Stimulated activated CD8-positive, alpha-beta memory T cell treated with anti-CD3 and anti-CD28 coated beads, Interleukin-2, amount 100 ng/mL, for 1 hour (primary cell): Measurements from ENCODE around the gene FAM81A.
"Not testable (repeated sequence)": the region's sequence is repeated elsewhere in the genome, so short reads cannot be mapped to it uniquely, and the experiment has no call there.

Experiments
- DNase-seq, 2 donors: peaks; one replicate each; pipeline ENCODE4 v3.0.0-alpha.2; 2020; ENCODE audit warnings: low read depth in 2 of 2

FAM81A gene

DNA sequence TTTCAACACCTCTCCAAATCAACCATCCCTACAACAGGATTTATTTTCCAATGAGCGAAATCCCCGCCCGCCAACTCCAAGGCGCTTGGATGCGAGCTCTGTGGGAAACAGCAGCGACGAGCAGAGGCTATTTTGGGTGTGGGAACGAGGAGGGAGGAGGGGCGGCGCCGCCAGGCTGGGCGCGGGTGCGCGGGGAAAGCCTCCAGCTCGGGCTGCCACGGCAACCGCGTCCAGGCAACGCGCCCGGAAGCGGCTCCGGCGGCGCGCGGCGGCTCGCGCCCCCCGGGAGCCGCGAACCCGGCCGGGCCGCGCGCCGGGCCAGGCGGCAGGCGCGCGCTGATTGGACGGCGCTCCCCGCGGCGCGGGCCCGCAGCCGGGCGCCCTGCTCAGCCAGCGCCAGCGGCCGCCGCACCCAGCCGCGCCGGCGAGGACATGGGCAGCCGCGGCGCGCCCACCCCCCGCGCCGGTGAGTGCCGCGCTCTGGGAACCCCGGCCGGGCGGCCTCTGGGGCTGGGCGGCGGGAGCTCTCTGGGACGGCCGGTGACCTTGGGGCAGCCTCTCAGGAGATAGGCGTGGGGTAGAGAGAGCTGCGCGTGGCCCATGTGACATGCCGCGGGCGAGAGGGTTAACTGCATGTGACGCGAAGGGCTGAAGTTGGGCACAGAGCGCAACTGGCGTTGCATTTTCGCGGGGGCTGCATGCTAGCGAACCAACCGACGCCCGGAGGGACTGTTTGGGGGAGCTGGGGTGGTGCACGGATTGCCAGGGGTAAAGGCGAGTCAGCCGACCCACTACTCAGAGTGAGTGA lies at the start of gene FAM81A:
Gene FAM81A, plus strand, starts transcription at position 370 of the 808 bp plus-strand sequence. CDS start 20,441 bp downstream, outside the sequence.
- DNase-seq = peak in 1 of 2 donors; percentile 3

DNA sequence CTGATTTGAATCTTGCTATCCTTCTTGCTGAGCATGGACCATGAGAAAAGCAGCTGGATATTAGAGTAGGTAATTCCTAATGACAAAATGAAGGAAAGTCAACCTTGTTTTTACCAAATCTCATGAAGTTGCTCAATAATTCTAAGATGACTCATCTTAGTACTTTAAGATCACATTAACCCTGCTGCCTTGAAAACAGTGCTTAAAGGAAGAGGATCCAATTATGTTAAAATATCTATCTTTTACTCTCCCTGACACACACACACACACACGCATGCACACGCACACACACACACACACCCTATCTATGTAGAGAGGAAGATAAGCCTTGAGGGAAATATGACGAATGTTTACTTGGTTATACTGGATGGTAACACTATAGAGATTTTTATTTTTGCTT lies 49.3 kb upstream of the FAM81A start:
- DNase-seq = no peak

DNA sequence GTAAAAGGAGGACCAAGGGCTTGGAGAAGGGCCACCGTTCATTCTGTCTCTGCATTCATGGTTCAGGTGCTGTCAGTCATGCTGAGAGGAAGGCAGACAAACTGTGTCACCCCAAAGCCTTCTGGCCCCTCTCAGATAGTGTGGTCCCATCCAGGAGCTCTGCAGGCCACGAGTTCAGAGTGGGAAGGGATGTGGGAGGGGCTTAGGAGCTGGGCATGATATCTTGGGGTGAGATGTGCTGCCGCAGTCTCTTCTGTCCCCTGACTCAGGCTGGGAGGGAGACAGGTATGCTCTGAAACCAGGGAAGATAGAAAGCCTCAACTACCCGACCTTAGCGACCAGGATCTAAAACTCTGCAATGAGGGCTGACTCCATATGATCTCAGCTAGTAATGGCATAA lies 45.7 kb upstream of the FAM81A start:
- DNase-seq = no peak

GRCh38 chr15:59394166-59394661 lies 43.8 kb upstream of the FAM81A start:
- DNase-seq = no peak

DNA sequence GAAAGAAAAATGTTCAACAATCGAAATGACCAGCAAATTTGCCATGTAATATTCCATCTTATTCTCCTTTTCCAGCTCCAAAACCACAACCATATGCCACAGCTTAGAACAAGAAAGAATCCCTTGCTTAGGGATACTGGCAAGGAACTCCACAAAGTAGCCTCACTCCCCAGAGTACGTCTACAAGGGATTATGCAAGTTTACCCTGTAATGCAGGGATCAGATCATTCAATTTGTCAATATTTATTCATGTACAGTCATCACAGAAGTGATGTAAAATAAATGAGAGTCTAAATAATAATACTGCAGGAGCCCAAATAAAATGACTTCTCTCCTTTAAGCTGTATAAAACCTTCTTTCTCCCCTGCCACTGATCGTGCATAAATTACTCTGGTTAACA lies 41.8 kb upstream of the FAM81A start:
- no peak for DNase-seq

- DNase-seq = no peak
Measured at GRCh38 chr15:59396679-59397078, 41.3 kb upstream of the FAM81A start.

DNA sequence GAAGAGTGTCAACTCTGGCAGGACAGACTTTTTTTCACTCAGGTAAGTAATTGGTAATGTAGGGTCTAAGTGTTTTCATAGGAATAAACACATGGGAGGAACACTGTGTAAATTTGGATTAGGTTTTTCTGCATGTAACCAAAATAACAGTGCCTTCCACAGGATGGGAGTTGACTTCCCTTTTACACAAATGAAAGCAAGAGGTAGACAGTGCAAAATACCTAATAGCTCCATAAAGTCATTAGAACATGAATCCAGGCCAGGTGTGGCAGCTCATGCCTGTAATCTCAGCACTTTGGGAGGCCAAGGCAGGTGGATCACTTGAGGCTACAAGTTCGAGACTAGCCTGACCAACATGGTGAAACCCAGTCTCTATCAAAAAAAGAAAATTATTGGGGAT lies 39.8 kb upstream of the FAM81A start:
- DNase-seq = no peak

GRCh38 chr15:59399465-59400102 lies 38.4 kb upstream of the FAM81A start:
- DNase-seq = no peak

- no peak for DNase-seq
Measured at GRCh38 chr15:59400103-59400813, 37.7 kb upstream of the FAM81A start.

DNA sequence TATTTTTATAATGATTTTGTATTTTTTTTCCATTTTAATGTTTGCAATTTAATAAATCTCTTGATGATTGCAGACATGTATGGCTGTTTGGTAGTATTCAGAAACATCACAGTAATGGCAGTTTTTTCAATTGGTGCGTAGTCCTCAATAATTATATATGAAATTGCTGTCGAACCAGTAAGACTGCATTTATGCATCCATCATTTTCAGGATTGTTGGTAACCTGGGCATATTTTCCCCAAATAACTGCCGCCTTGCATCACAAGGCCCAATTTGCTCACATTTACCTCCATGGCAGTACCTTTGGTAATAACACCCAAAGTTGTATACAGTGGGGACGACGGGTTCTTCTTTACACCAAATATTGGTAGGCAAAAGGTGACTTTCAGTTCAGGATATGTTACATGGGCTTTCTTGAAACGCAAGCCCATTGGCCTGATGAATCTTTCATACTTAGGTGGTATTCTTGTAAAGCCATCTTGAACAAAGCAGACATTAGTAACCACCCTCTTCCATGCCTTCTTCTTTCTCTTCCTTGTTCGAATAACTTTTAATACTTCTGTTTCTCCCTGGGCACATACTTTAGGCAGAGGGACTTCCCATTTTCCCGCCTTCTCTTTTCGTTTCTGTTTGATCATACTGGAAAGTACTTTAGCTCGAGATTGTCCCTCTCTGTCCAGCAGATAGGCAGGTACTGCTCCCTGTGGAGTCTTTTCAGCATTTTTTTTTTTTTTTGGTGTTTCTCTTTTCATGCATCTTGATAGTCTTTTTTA lies 36.7 kb upstream of the FAM81A start:
- not testable (repeated sequence) for DNase-seq

DNA sequence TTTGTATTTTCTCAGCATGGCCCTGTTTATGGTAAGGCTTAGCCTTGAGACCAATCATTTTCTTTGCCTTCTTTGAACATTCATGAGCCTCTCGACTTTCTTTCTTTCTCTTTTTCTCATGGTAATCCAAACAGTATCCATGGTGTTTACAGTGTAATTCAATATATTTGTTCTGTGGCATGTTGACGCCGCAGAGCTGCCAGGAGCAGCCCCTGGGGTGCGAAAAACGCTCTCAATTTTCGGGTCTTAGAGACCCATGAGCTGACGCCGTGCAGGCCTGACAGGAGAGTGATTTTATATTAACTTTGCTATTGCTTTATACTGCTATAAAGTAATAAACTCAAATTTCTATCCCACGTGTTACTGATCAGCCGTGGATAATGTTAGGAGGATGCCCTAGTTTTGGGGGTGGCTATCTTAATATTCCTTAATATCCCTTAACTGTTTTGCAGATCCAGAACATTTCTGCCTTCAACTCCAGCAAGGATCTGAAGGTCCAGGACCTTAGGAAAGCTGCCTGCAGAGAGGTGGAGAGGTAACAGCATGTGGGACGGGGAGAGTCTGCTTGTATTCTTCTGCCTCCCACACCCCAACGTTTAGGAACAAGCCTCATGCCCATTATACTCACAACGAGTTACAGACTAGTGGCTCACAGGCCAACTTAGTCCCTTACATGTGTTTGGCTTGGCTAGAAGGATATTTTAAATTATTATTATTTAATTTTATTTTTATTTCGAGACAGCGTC lies 36.0 kb upstream of the FAM81A start:
- DNase-seq = no peak

DNA sequence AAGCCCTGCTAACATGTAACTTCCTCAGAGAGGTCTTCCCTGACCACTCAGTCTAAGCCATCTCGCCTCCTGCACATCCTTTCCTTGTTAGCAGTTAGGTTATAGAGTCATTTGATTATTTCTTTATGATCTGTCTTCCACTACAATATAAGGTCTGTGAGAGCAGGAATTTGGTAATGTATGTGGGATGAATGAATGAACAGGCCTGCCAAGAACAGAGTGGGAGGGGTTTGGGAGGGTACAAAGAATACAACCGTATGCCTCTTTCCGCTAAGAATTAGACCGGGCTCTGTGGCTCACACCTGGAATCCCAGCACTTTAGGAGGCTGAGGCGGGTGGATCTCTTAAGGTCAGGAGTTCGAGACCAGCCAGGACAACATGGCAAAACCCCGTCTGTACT lies 32.9 kb upstream of the FAM81A start:
- DNase-seq = no peak

GRCh38 chr15:59406446-59406845 lies 31.5 kb upstream of the FAM81A start:
- no peak for DNase-seq

GRCh38 chr15:59407946-59408345 lies 30.0 kb upstream of the FAM81A start:
- DNase-seq = no peak

DNA sequence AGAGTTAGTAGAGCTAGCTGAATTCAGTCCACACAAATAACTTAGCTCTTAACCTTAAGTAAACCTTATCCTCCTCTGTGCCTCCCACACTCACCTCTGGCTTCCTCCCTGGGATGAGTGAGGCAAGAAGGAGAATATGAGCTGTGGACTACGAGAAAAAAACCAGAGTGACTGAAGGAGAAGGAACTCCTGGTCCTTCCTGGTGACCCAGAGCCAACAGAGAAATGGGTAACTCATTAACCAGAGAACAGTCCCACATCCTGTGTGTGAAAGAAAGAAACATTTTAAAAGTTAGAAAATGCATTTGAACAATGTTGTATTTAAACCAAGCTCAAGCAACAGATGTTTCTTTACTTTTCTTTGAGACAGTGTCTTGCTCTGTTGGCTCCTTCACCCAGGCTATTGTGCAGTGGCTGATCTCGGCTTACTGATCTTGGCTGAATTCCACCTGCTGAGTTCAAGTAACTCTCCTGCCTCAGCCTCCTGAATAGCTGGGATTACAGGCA lies 27.5 kb upstream of the FAM81A start:
- no peak for DNase-seq

DNA sequence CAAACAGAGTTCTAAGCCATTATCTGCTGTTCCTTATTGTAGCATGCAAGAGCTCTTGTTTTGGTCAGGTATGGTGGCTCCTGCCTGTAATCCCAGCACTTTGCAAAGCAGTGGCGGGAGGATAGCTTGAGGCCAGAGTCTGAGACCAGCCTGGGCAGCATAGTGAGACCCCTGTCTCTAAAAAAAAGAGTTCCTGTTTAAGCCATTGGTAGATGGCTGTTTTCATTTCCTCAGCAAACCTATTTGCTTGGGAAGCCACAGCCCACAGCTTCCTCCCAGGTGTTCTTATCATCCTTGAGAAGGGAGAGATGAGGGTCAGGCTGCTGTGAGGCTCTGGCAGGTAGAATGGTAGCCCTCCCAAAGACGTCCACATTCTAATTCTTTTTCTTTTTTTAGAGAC lies 24.4 kb upstream of the FAM81A start:
- DNase-seq = no peak

DNA sequence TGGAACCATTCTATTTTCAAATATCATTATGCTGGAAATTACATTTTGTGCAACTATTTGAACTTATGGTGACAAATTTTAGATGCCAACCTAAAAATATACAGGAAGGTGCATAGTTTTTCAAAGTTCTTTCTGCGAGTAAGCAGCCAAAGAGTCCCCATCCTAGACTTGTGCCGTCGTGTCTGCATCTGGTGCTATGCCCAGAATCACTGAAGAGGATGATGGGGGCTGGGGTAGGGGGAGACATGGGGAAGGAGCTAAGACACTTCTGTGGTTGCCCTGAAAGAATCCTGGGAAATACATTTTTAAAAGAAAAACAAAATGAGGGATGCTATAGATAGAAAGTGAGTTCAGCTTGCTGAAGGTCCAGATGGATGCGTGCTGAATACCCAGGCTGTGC lies 21.2 kb upstream of the FAM81A start:
- no peak for DNase-seq

GRCh38 chr15:59419170-59419569 lies 18.8 kb upstream of the FAM81A start:
- no peak for DNase-seq

DNA sequence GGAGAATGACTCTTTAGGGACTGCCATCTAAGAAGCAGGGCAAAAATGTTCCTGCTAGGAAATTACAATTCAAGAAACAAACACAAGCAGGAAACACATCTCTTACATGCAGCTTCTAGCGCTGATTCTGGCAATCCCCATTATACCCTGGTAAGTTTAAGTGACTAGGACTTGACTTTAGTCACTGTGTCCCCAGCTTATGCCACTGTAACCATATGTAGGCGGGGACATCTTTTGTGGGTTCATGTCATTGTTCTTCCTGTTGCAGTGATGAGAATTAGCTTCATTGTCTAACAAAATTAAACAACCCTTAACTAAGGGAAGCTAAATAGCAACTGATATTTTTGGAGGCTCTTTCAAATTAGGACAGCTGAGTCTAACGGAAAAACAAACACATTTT lies 17.9 kb upstream of the FAM81A start:
- no peak for DNase-seq

DNA sequence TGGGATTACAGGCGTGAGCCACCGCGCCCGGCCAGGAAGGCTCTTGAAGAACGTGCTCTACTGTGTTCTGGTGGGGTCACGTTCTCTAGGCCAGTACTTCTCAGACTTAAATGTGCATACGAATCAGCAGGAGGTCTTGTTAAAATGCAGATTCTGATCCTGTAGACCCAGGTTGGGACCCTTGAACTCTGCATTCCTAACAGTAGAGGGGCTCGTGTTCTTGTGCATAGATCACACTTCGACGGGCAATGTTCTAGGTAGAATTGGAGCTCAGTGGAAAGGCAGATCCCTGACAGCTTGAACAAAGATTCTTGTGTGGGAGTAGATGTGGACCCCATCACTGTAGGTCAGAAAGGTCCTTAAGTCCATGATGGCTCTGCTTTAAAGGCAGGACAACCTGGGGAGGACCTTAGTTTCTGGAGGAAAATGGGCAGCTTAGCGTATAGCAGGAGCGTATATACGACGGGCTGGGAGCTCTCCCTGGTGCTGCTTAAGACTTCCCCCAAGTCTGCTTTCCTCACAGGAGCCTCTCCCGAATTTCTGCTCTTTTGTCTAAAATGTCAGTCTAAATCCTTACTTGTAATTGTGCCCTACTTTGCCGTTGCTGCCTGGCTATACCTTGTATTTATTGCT lies 16.9 kb upstream of the FAM81A start:
- DNase-seq = no peak
